Stimulated activated CD4-positive, alpha-beta T cell treated with anti-CD3 and anti-CD28 coated beads, Interleukin-2, amount 100 ng/mL, for 4 hours (primary cell): Measurements from ENCODE around the gene ZNF23.
"Not testable (repeated sequence)": the region's sequence is repeated elsewhere in the genome, so short reads cannot be mapped to it uniquely, and the experiment has no call there.

ENCODE experiments used
- DNase-seq: peaks from one replicate; pipeline ENCODE4 v3.0.0-alpha.2; 2020; ENCODE audit warnings: low read depth

Gene ZNF23

GRCh38 chr16:71461686-71462648, at the start of gene ZNF23:
Gene ZNF23, minus strand, starts transcription at chr16:71462247. Its CDS starts 5,451 bp downstream, at chr16:71456796.
- DNase-seq: peak; percentile 67

- no peak for DNase-seq
Measured at GRCh38 chr16:71507061-71507460, 45.0 kb upstream of the ZNF23 start.

GRCh38 chr16:71504901-71505300, 42.9 kb upstream of the ZNF23 start:
- no peak for DNase-seq

- not testable (repeated sequence) for DNase-seq
Measured at GRCh38 chr16:71504051-71504450, 42.0 kb upstream of the ZNF23 start.

GRCh38 chr16:71501547-71501946, 39.5 kb upstream of the ZNF23 start:
- no peak for DNase-seq

- DNase-seq: no peak
Measured at GRCh38 chr16:71500964-71501363, 38.9 kb upstream of the ZNF23 start.

GRCh38 chr16:71499775-71500364, 37.8 kb upstream of the ZNF23 start:
- DNase-seq: peak; percentile 28

- DNase-seq: no peak
Measured at GRCh38 chr16:71498031-71498430, 36.0 kb upstream of the ZNF23 start.

GRCh38 chr16:71493213-71493612, 31.2 kb upstream of the ZNF23 start:
- no peak for DNase-seq

- no peak for DNase-seq
Measured at GRCh38 chr16:71492786-71493185, 30.7 kb upstream of the ZNF23 start.

- no peak for DNase-seq
Measured at GRCh38 chr16:71491054-71491453, 29.0 kb upstream of the ZNF23 start.

GRCh38 chr16:71490361-71490760, 28.3 kb upstream of the ZNF23 start:
- no peak for DNase-seq

- DNase-seq: no peak
Measured at GRCh38 chr16:71489122-71489521, 27.1 kb upstream of the ZNF23 start, which contains the start of gene ZNF19. Gene ZNF19, minus strand, starts transcription at chr16:71489324. Its CDS starts 7,210 bp downstream, at chr16:71482114.

- peak; percentile 70 for DNase-seq
Measured at GRCh38 chr16:71484006-71484893, 22.2 kb upstream of the ZNF23 start.

- no peak for DNase-seq
Measured at GRCh38 chr16:71482569-71482968, 20.5 kb upstream of the ZNF23 start.

- DNase-seq: no peak
Measured at GRCh38 chr16:71480956-71481355, 18.9 kb upstream of the ZNF23 start.

- no peak for DNase-seq
Measured at GRCh38 chr16:71479420-71479819, 17.4 kb upstream of the ZNF23 start.

- no peak for DNase-seq
Measured at GRCh38 chr16:71476457-71477124, 14.5 kb upstream of the ZNF23 start.

GRCh38 chr16:71474864-71475263, 12.8 kb upstream of the ZNF23 start:
- DNase-seq: no peak

GRCh38 chr16:71473891-71474290, 11.8 kb upstream of the ZNF23 start:
- DNase-seq: no peak

GRCh38 chr16:71472931-71473330, 10.9 kb upstream of the ZNF23 start:
- no peak for DNase-seq

GRCh38 chr16:71472051-71472450, 10.0 kb upstream of the ZNF23 start:
- DNase-seq: no peak
